ENCODE measurements around the gene PARD3B. TPM values are rescaled to one million over a fixed set of nuclear protein-coding genes. Genes with fewer than 3 reads are reported as not detected.
A peak's percentile ranks its signal among the peaks of the same experiment; 100 is the strongest.

The PARD3B gene
- total and polyA plus RNA-seq, 2 of the 4 experiments (the other 2 are of a cell fraction), result 3.3 to 15.6 TPM

DNA sequence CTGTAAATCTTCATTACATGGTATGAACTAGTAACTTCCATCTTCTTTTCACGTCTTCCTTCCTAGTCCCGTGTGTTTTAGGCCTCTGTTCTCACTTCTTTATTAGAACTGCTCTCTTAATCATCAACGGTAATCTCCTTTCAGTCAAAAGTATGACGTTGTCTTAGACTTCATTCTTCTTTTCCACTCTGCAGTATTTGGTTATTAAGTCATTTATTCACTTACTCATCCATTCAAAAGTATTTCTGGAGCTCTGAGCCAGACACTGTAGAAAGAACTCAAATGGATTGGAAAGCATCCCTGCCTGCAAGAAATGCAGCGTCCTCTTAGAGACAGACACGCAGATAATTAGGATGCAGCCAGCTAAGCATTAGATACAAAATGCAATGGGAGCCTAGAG is 642.5 kb downstream of the PARD3B start:
- Histone ChIP-seq H3K4me2 (ENCODE audit: low read depth, low read length) (no peak overlapping the region), H3K9me1 (ENCODE audit: insufficient read depth, low read length) (peaks cover 13% of the 10 kb centered on the region; the same call in 1 of the 2 replicates), H2AK5ac (ENCODE audit: low read depth, low read length) (no peak overlapping the region), H3K27ac (ENCODE audit: insufficient read depth, low read length) (no peak overlapping the region), H2BK5ac (ENCODE audit: low read depth, low read length, poor library complexity, severe bottlenecking) (no peak overlapping the region), H3K4me1 (ENCODE audit: control insufficient read depth, insufficient read depth, low read length) (peaks cover 8% of the 10 kb centered on the region; the same call in 1 of the 2 replicates), H2AFZ (replicated peaks; ENCODE audit: low read length, poor library complexity) (no peak overlapping the region), H2BK120ac (ENCODE audit: low read depth, low read length) (no peak overlapping the region), H3K27me3 (ENCODE audit: control insufficient read depth, insufficient read depth, low read length) (no peaks in the 10 kb centered on the region), H4K8ac (ENCODE audit: low read depth in 2 of 2, low read length in 2 of 2) (no peak overlapping the region), H3K79me1 (ENCODE audit: low read depth in 1 of 2, low read length in 2 of 2) (no peaks in the 10 kb centered on the region), H3K18ac (ENCODE audit: low read depth, low read length) (no peak overlapping the region), H3K36me3 (ENCODE audit: control insufficient read depth, insufficient read depth, low read length) (no peaks in the 10 kb centered on the region), H3K9ac (ENCODE audit: low read depth, low read length) (no peak overlapping the region), H4K5ac (ENCODE audit: low read depth, low read length) (no peak overlapping the region), H4K20me1 (ENCODE audit: insufficient read depth, low read length) (peaks cover 6% of the 10 kb centered on the region; the same call in 1 of the 2 replicates), H2BK15ac (ENCODE audit: low read depth, low read length) (no peak overlapping the region), H2AK9ac (replicated peaks; ENCODE audit: low read depth, low read length, poor library complexity) (no peak overlapping the region), H3K14ac (replicated peaks; ENCODE audit: low read depth, low read length) (no peak overlapping the region), H3K23ac (ENCODE audit: low read depth, low read length) (no peak overlapping the region), H4K91ac (ENCODE audit: insufficient read depth, low read depth, low read length) (no peak overlapping the region), H3K9me3 (ENCODE audit: control insufficient read depth, insufficient read depth, low read length) (no peaks in the 10 kb centered on the region), H2BK20ac (ENCODE audit: low read depth, low read length) (no peak overlapping the region), H3K56ac (ENCODE audit: extremely low read depth, insufficient read depth, low read length) (no peak overlapping the region), H3K4me3 (ENCODE audit: insufficient read depth, low read depth, low read length) (no peak overlapping the region), H3K4ac (ENCODE audit: low read depth, low read length) (no peak overlapping the region)
- ATAC-seq (ENCODE audit: low read depth), result peak; percentile 33; the same call in 1 of the 2 replicates
- POLR2A ChIA-PET (ENCODE audit: unreplicated experiment), result no interaction called here
- CTCF ChIA-PET, result interaction anchor here (0.6 kb wide), 1 partner anchor 328 kb away, joined by 4 read pairs; no protein-coding TSS in a partner anchor
- DNase-seq, result peak; percentile 52
- WGBS, 2 experiments (ENCODE audit: extremely low coverage in 2 of 2, insufficient read length in 1 of 2), result 87% methylated on average over 4 of the region's 6 CpGs; no CpG with 5 or more reads in 1 of the 2 experiments
- no TSS peak for BruUV-seq (replicated peaks)
- TF ChIP-seq, protein P1, sequence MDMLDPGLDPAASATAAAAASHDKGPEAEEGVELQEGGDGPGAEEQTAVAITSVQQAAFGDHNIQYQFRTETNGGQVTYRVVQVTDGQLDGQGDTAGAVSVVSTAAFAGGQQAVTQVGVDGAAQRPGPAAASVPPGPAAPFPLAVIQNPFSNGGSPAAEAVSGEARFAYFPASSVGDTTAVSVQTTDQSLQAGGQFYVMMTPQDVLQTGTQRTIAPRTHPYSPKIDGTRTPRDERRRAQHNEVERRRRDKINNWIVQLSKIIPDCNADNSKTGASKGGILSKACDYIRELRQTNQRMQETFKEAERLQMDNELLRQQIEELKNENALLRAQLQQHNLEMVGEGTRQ (IDR thresholded peaks at IDR 0.05; ENCODE audit: low read depth, low read length), result no peak
- TF ChIP-seq NFE2L2 (IDR thresholded peaks at IDR 0.05; ENCODE audit: low read depth, low read length) (no peak), FOS (IDR thresholded peaks at IDR 0.05; ENCODE audit: low read depth, low read length) (no peak), MAZ (IDR thresholded peaks at IDR 0.05; ENCODE audit: borderline replicate concordance, low read depth, low read length) (no peak), RFX5 (IDR thresholded peaks at IDR 0.05; ENCODE audit: low read depth, low read length) (no peak), RAD21 (IDR thresholded peaks at IDR 0.05; ENCODE audit: low read length) (no peak), MXI1 (IDR thresholded peaks at IDR 0.05; ENCODE audit: borderline replicate concordance, low read depth, low read length) (no peak), MAFK (IDR thresholded peaks at IDR 0.05; ENCODE audit: low read depth, low read length) (no peak), BHLHE40 (IDR thresholded peaks at IDR 0.05; ENCODE audit: low read depth, low read length) (no peak), SMC3 (IDR thresholded peaks at IDR 0.05; ENCODE audit: low read depth, low read length) (no peak), POLR2A (IDR thresholded peaks at IDR 0.05; ENCODE audit: low read depth, low read length) (no peak), CEBPB (IDR thresholded peaks at IDR 0.05; ENCODE audit: low read depth, low read length) (no peak), RCOR1 (IDR thresholded peaks at IDR 0.05; ENCODE audit: insufficient replicate concordance, low read length) (no peak)
- TF ChIP-seq, protein P2, sequence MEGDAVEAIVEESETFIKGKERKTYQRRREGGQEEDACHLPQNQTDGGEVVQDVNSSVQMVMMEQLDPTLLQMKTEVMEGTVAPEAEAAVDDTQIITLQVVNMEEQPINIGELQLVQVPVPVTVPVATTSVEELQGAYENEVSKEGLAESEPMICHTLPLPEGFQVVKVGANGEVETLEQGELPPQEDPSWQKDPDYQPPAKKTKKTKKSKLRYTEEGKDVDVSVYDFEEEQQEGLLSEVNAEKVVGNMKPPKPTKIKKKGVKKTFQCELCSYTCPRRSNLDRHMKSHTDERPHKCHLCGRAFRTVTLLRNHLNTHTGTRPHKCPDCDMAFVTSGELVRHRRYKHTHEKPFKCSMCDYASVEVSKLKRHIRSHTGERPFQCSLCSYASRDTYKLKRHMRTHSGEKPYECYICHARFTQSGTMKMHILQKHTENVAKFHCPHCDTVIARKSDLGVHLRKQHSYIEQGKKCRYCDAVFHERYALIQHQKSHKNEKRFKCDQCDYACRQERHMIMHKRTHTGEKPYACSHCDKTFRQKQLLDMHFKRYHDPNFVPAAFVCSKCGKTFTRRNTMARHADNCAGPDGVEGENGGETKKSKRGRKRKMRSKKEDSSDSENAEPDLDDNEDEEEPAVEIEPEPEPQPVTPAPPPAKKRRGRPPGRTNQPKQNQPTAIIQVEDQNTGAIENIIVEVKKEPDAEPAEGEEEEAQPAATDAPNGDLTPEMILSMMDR (conservative IDR thresholded peaks at IDR 0.05; ENCODE audit: low read depth, low read length), result no peak
- TF ChIP-seq, protein P3, sequence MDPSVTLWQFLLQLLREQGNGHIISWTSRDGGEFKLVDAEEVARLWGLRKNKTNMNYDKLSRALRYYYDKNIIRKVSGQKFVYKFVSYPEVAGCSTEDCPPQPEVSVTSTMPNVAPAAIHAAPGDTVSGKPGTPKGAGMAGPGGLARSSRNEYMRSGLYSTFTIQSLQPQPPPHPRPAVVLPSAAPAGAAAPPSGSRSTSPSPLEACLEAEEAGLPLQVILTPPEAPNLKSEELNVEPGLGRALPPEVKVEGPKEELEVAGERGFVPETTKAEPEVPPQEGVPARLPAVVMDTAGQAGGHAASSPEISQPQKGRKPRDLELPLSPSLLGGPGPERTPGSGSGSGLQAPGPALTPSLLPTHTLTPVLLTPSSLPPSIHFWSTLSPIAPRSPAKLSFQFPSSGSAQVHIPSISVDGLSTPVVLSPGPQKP (IDR thresholded peaks at IDR 0.05; ENCODE audit: borderline replicate concordance, low read depth, low read length), result no peak
- dilution Hi-C loops (cut with HindIII; ENCODE audit: low sequenced_read_pairs, unreplicated experiment), result no loop called here
- in situ Hi-C loops (cut with MboI; ENCODE audit: low sequenced_read_pairs), result no loop called here
- intact Hi-C loops (cut with micrococcal nuclease), result no loop called here
